ENCODE results near the gene NAV1. TPM values are rescaled to one million over a fixed set of nuclear protein-coding genes. Genes with fewer than 3 reads are reported as not detected.

The NAV1 gene
- total and polyA plus RNA-seq, 2 donors (not counting 3 experiments of a cell fraction or from before 2014, with no cell fraction given): 19.9 to 138 TPM

DNA sequence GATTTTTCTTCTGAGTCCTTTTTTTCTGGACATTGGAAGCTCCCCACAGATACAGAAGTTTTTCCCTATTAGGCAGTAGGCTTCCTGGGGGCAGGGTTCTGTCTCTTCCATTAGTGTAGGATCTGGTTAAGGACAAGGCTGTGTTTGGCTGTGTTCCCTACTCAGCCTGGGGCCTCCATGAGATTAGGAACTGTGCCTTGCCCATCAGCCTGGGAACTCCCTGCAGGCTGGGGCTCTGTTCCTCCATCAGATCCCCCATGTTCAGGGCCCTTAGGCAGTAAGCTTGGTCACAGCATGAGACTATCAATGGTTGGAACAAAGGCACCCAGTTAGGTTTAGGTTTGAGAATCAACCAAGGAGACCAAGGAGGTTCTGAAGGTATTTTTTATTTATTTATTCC is 22.7 kb downstream of the NAV1 start:
- H3K9me3 ChIP-seq (replicated peaks; ENCODE audit: control insufficient read depth, insufficient read depth, low read length): no peaks in the 10 kb centered on the region
- H3K36me3 ChIP-seq (ENCODE audit: control insufficient read depth in 2 of 2, extremely low read depth in 1 of 2, insufficient read depth in 2 of 2, low read length in 2 of 2): peaks cover 0 to 2% of the 10 kb centered on the region in 2 experiments
- H3K4me2 ChIP-seq (ENCODE audit: insufficient read depth, low read length): no peak overlapping the region
- ChIA-PET CTCF (interaction anchor here (0.9 to 10.8 kb wide), 9 partner anchors 25 to 233 kb away, joined by 3 to 236 read pairs (median 23); no protein-coding TSS in a partner anchor), POLR2A (no interaction called here)
- no peak overlapping the region for H3K27ac ChIP-seq (ENCODE audit: insufficient read depth, low read depth, low read length)
- no peak overlapping the region for H3K4me3 ChIP-seq (replicated peaks in 1 of 3; ENCODE audit: insufficient read depth in 1 of 3, low read depth in 1 of 3, low read length in 3 of 3)
- BruUV-seq (replicated peaks): no TSS peak
- FAIRE-seq (no peak), DNase-seq (ENCODE audit: low read depth, low spot score) (no peak)
- H2AFZ ChIP-seq (ENCODE audit: low read depth, low read length): no peak overlapping the region
- TF ChIP-seq, protein P1, sequence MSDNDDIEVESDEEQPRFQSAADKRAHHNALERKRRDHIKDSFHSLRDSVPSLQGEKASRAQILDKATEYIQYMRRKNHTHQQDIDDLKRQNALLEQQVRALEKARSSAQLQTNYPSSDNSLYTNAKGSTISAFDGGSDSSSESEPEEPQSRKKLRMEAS (IDR thresholded peaks at IDR 0.05; ENCODE audit: insufficient read depth, insufficient read length): no peak
- no peak for TF ChIP-seq POLR2AphosphoS5 (IDR thresholded peaks at IDR 0.05; ENCODE audit: insufficient read depth, low read depth, low read length)
- no peak for TF ChIP-seq POLR2A (IDR thresholded peaks at IDR 0.05; ENCODE audit: low read depth, low read length)
- TF ChIP-seq EZH2 (IDR thresholded peaks at IDR 0.05; ENCODE audit: borderline replicate concordance, low read depth, low read length, severe bottlenecking): no peak
- TF ChIP-seq MYC (IDR thresholded peaks at IDR 0.05; ENCODE audit: low read depth, low read length): no peak
- no peak for TF ChIP-seq FOS (IDR thresholded peaks at IDR 0.05; ENCODE audit: borderline replicate concordance, insufficient read depth, low read length)
- TF ChIP-seq, protein P2, sequence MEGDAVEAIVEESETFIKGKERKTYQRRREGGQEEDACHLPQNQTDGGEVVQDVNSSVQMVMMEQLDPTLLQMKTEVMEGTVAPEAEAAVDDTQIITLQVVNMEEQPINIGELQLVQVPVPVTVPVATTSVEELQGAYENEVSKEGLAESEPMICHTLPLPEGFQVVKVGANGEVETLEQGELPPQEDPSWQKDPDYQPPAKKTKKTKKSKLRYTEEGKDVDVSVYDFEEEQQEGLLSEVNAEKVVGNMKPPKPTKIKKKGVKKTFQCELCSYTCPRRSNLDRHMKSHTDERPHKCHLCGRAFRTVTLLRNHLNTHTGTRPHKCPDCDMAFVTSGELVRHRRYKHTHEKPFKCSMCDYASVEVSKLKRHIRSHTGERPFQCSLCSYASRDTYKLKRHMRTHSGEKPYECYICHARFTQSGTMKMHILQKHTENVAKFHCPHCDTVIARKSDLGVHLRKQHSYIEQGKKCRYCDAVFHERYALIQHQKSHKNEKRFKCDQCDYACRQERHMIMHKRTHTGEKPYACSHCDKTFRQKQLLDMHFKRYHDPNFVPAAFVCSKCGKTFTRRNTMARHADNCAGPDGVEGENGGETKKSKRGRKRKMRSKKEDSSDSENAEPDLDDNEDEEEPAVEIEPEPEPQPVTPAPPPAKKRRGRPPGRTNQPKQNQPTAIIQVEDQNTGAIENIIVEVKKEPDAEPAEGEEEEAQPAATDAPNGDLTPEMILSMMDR (IDR thresholded peaks at IDR 0.05; ENCODE audit: extremely low read depth in 1 of 2, insufficient read depth in 1 of 2, low read depth in 1 of 2, low read length in 2 of 2): no peak
- no peak for TF ChIP-seq JUN (IDR thresholded peaks at IDR 0.05; ENCODE audit: borderline replicate concordance, insufficient read depth, insufficient read length, low read depth)
- TF ChIP-seq GATA2 (IDR thresholded peaks at IDR 0.05; ENCODE audit: insufficient read depth, insufficient read length, low read depth, low read length): no peak
- dilution Hi-C loops (cut with MboI; ENCODE audit: extremely low pct_ligation_motif_present, low sequenced_read_pairs) (loop anchor here (25.0 kb wide), 1 partner anchor 151 kb away; no protein-coding TSS in a partner anchor), intact Hi-C loops (cut with micrococcal nuclease) (no loop called here)
- H3K4me1 ChIP-seq (ENCODE audit: control insufficient read depth, extremely low read depth, insufficient read depth, low read length): peaks cover 31% of the 10 kb centered on the region
- no peak overlapping the region for H3K9ac ChIP-seq (replicated peaks; ENCODE audit: extremely low read depth, insufficient read depth, low read length)
- peaks cover 94% of the 10 kb centered on the region for H3K79me2 ChIP-seq (ENCODE audit: control insufficient read depth, insufficient read depth, low read length)
- H4K20me1 ChIP-seq (replicated peaks; ENCODE audit: control insufficient read depth, extremely low read depth, insufficient read depth, low read length): no peaks in the 10 kb centered on the region
- no peaks in the 10 kb centered on the region for H3K27me3 ChIP-seq (ENCODE audit: control insufficient read depth in 2 of 2, insufficient read depth in 2 of 2, low read length in 2 of 2)
- H3K9me1 ChIP-seq (replicated peaks; ENCODE audit: control insufficient read depth, extremely low read depth, insufficient read depth, low read length): no peaks in the 10 kb centered on the region
